MM.1S (cell line): Measurements from ENCODE around the gene ANK2.

Experiments
- DNase-seq: peaks from one replicate; pipeline ENCODE4 v3.0.0-alpha.2; 2015
- H2AFZ ChIP-seq: fragments of 300-600 bp; sonication (generic); 2 replicates; pipeline ENCODE4 v1.6.0; 2016; ENCODE audit warnings: antibody characterized with exemption, low read length
- H3F3A ChIP-seq: fragments of 300-600 bp; sonication (generic); 2 replicates; pipeline ENCODE4 v1.6.1; 2016; ENCODE audit warnings: mild to moderate bottlenecking, antibody characterized with exemption, low read length, moderate library complexity, mixed read lengths; ENCODE audit not compliant: insufficient read depth
- H3K27ac ChIP-seq: fragments of 300-600 bp; sonication (generic); 2 replicates; pipeline ENCODE4 v1.5.1; 2016; ENCODE audit warnings: mild to moderate bottlenecking, low read length
- H3K27me3 ChIP-seq: fragments of 300-600 bp; sonication (generic); replicated peaks from 2 replicates; pipeline ENCODE4 v1.6.0; 2016; ENCODE audit warnings: low read length; ENCODE audit not compliant: insufficient read depth
- H3K36me3 ChIP-seq: fragments of 300-600 bp; sonication (generic); replicated peaks from 2 replicates; pipeline ENCODE4 v1.6.1; 2016; ENCODE audit warnings: mild to moderate bottlenecking, low read length, mixed read lengths; ENCODE audit not compliant: insufficient read depth
- H3K4me1 ChIP-seq: fragments of 300-600 bp; sonication (generic); 2 replicates; pipeline ENCODE4 v1.6.1; 2016; ENCODE audit warnings: low read length, mixed read lengths
- H3K4me2 ChIP-seq: fragments of 300-600 bp; sonication (generic); 2 replicates; pipeline ENCODE4 v1.6.0; 2016; ENCODE audit warnings: low read depth, low read length
- H3K4me3 ChIP-seq: fragments of 300-600 bp; sonication (generic); 2 replicates; pipeline ENCODE4 v1.5.1; 2016; ENCODE audit warnings: low read length, mixed read lengths
- H3K79me2 ChIP-seq: fragments of 300-600 bp; sonication (generic); 2 replicates; pipeline ENCODE4 v1.6.1; 2016; ENCODE audit warnings: mixed run types, low read length, mixed read lengths
- H3K9ac ChIP-seq: fragments of 300-600 bp; sonication (generic); 2 replicates; pipeline ENCODE4 v1.6.1; 2016; ENCODE audit warnings: low read length, mixed read lengths
- H3K9me2 ChIP-seq: fragments of 300-600 bp; sonication (generic); replicated peaks from 2 replicates; pipeline ENCODE4 v1.6.1; 2016; ENCODE audit warnings: mild to moderate bottlenecking, low read length, mixed read lengths; ENCODE audit not compliant: insufficient read depth
- H3K9me3 ChIP-seq: fragments of 300-600 bp; sonication (generic); replicated peaks from 2 replicates; pipeline ENCODE4 v1.6.1; 2016; ENCODE audit warnings: mild to moderate bottlenecking, low read length, mixed read lengths; ENCODE audit not compliant: insufficient read depth
- H4K20me1 ChIP-seq: fragments of 300-600 bp; sonication (generic); 2 replicates; pipeline ENCODE4 v1.6.1; 2016; ENCODE audit warnings: mild to moderate bottlenecking, low read length, moderate library complexity, mixed read lengths; ENCODE audit not compliant: insufficient read depth
- CTCF ChIP-seq: fragments of 300-600 bp; sonication (generic); IDR thresholded peaks from 2 replicates; pipeline ENCODE4 v1.5.1; 2016; ENCODE audit warnings: antibody characterized with exemption, low read length, mixed read lengths
- EZH2 ChIP-seq: fragments of 300-600 bp; sonication (generic); optimal IDR thresholded peaks from 2 replicates; pipeline ENCODE3; 2017; ENCODE audit warnings: low read depth, mild to moderate bottlenecking, antibody characterized with exemption, low read length, mixed read lengths
- EZH2phosphoT487 ChIP-seq: fragments of 300-600 bp; sonication (generic); IDR thresholded peaks from 2 replicates; pipeline ENCODE4 v1.6.1; 2018; ENCODE audit warnings: antibody characterized with exemption, low read length

ANK2 gene

GRCh38 chr4:113406723-113407016, 357.2 kb downstream of the ANK2 start:
- peaks cover 8% of the 10 kb centered on the region for H3K4me1 ChIP-seq
- no peak overlapping the region for H3K4me3 ChIP-seq
- DNase-seq, result peak; percentile 56
- H3K9ac ChIP-seq, result no peak overlapping the region
- no peaks in the 10 kb centered on the region for H3K9me2 ChIP-seq
- H2AFZ ChIP-seq, result no peak overlapping the region
- H3K36me3 ChIP-seq, result no peaks in the 10 kb centered on the region
- H4K20me1 ChIP-seq, result no peaks in the 10 kb centered on the region
- H3K79me2 ChIP-seq, result no peaks in the 10 kb centered on the region
- H3K9me3 ChIP-seq, result no peaks in the 10 kb centered on the region
- H3K27ac ChIP-seq, result no peak overlapping the region
- no peaks in the 10 kb centered on the region for H3K27me3 ChIP-seq
- H3K4me2 ChIP-seq, result no peak overlapping the region
- no peak for TF ChIP-seq EZH2
- no peak for TF ChIP-seq EZH2phosphoT487
- TF ChIP-seq CTCF, result no peak
- H3F3A ChIP-seq, result no peaks in the 10 kb centered on the region

GRCh38 chr4:113407409-113407808, 358.0 kb downstream of the ANK2 start:
- H3K79me2 ChIP-seq, result no peaks in the 10 kb centered on the region
- no peak overlapping the region for H3K4me3 ChIP-seq
- H3K9ac ChIP-seq, result no peak overlapping the region
- H3K27ac ChIP-seq, result no peak overlapping the region
- no peak overlapping the region for H3K4me2 ChIP-seq
- H3K9me2 ChIP-seq, result no peaks in the 10 kb centered on the region
- no peak for DNase-seq
- H2AFZ ChIP-seq, result no peak overlapping the region
- H3K36me3 ChIP-seq, result no peaks in the 10 kb centered on the region
- H4K20me1 ChIP-seq, result no peaks in the 10 kb centered on the region
- H3K27me3 ChIP-seq, result no peaks in the 10 kb centered on the region
- H3F3A ChIP-seq, result no peaks in the 10 kb centered on the region
- H3K4me1 ChIP-seq, result peaks cover 8% of the 10 kb centered on the region
- TF ChIP-seq EZH2phosphoT487 (no peak), CTCF (no peak), EZH2 (no peak)
- no peaks in the 10 kb centered on the region for H3K9me3 ChIP-seq

- no peaks in the 10 kb centered on the region for H3K36me3 ChIP-seq
- no peaks in the 10 kb centered on the region for H3F3A ChIP-seq
- no peak overlapping the region for H3K27ac ChIP-seq
- DNase-seq, result no peak
- H3K9me3 ChIP-seq, result no peaks in the 10 kb centered on the region
- H3K4me1 ChIP-seq, result peaks cover 8% of the 10 kb centered on the region
- H3K27me3 ChIP-seq, result no peaks in the 10 kb centered on the region
- H3K4me2 ChIP-seq, result no peak overlapping the region
- H3K4me3 ChIP-seq, result no peak overlapping the region
- no peaks in the 10 kb centered on the region for H3K79me2 ChIP-seq
- H3K9ac ChIP-seq, result no peak overlapping the region
- no peaks in the 10 kb centered on the region for H4K20me1 ChIP-seq
- H2AFZ ChIP-seq, result no peak overlapping the region
- TF ChIP-seq EZH2 (no peak), EZH2phosphoT487 (no peak)
- H3K9me2 ChIP-seq, result no peaks in the 10 kb centered on the region
These were observed 359.7 kb downstream of the ANK2 start for GRCh38 chr4:113409181-113409580.

GRCh38 chr4:113410686-113411085, 361.2 kb downstream of the ANK2 start:
- H2AFZ ChIP-seq, result no peak overlapping the region
- H3K27me3 ChIP-seq, result no peaks in the 10 kb centered on the region
- no peak overlapping the region for H3K4me3 ChIP-seq
- peak; percentile 46 for DNase-seq
- no peak for TF ChIP-seq EZH2phosphoT487
- no peak overlapping the region for H3K9ac ChIP-seq
- H3K9me2 ChIP-seq, result no peaks in the 10 kb centered on the region
- H3K36me3 ChIP-seq, result no peaks in the 10 kb centered on the region
- no peaks in the 10 kb centered on the region for H3K79me2 ChIP-seq
- H3K27ac ChIP-seq, result no peak overlapping the region
- H3F3A ChIP-seq, result no peaks in the 10 kb centered on the region
- H4K20me1 ChIP-seq, result no peaks in the 10 kb centered on the region
- H3K4me1 ChIP-seq, result peaks cover 8% of the 10 kb centered on the region
- no peaks in the 10 kb centered on the region for H3K9me3 ChIP-seq
- peak overlapping the region; percentile 6; the same call in 1 of the 2 replicates for H3K4me2 ChIP-seq
